Right lobe of liver (tissue), 6 donors: ENCODE results near the gene TREX2. TPM values are rescaled to one million over a fixed set of nuclear protein-coding genes. Genes with fewer than 3 reads are reported as not detected.

Source experiments
- ATAC-seq, 4 donors: fragments of 200-7000 bp; cut with Tn5 transposase; one replicate each; pipeline ENCODE4 v1.9.1; 2020; ENCODE audit warnings: mild to moderate bottlenecking in 4 of 4, moderate library complexity in 4 of 4
- DNase-seq, 3 donors: peaks; one replicate each; pipeline ENCODE4 v3.0.0-alpha.2; 2020
- H3K27ac ChIP-seq, 3 donors: fragments of 200-600 bp; one replicate each; pipeline ENCODE4 v1.8.0; 2022
- H3K27me3 ChIP-seq, 2 donors: fragments of 200-600 bp; one replicate each; pipeline ENCODE4 v1.8.0; 2022
- H3K36me3 ChIP-seq, 4 donors: fragments of 200-600 bp; sonication (generic) in 1 of 4; one replicate each; pipeline versions ENCODE4 v1.5.1 to v1.8.0; 2017 to 2022; ENCODE audit warnings: control low read depth in 1 of 4
- H3K4me1 ChIP-seq, 4 donors: fragments of 200-600 bp; sonication (generic) in 1 of 4; one replicate each; pipeline versions ENCODE4 v1.5.1 to v1.8.0; 2017 to 2022; ENCODE audit warnings: control low read depth in 1 of 4
- H3K4me3 ChIP-seq, 3 donors: fragments of 200-600 bp; one replicate each; pipeline ENCODE4 v1.8.0; 2022
- H3K9me3 ChIP-seq, 4 donors: fragments of 200-600 bp; sonication (generic) in 1 of 4; one replicate each; pipeline versions ENCODE4 v1.5.1 to v1.8.0; 2017 to 2022; ENCODE audit warnings: control low read depth in 1 of 4
- POLR2A ChIP-seq: fragments of 450-650 bp; IDR thresholded peaks from one replicate; pipeline ENCODE4 v1.6.1; 2017; ENCODE audit warnings: antibody characterized with exemption, mild to moderate bottlenecking
- WGBS: methylation state at CpG from one replicate; pipeline ENCODE4 v1.1.6; 2018; ENCODE audit warnings: low coverage, low lambda C conversion rate; ENCODE audit not compliant: insufficient coverage; ENCODE audit errors: missing lambda C conversion rate; 5-methylcytosine and 5-hydroxymethylcytosine counted together
- intact Hi-C, 2 donors: fragments of 100-400 bp; cut with DNase I; formaldehyde crosslinking; loops; one replicate each; pipeline versions ENCODE4 v1.11.2 to v1.14.1; 2022
- long read RNA-seq: library from polyadenylated mRNA; unstranded; transcript quantifications from one replicate; pipeline ENCODE4 v2.0.0, GENCODE V29; 2019
- total RNA-seq, 6 experiments: library from RNA; depleted of rRNA in 2 of 6; stranded (reverse); fragments of >200 nt in 2 of 6; fragmentation: NEBNext Ultra II Directional in 3 of 6; extraction: Animal tissue kit (Norgen Biotek cat#: 25700) in 3 of 6; gene quantifications; one replicate each; pipeline versions ENCODE4 v1.1.0 to v1.2.4, GENCODE V29; 2016 to 2023
- TF ChIP-seq, protein P1 (sequence below), 4 donors: fragments of 200-600 bp in 3 of 4; fragments of 450-650 bp in 1 of 4; IDR thresholded peaks; one replicate each; pipeline versions ENCODE4 v1.5.1 to v1.8.0; 2016 to 2022; ENCODE audit warnings: antibody characterized with exemption in 4 of 4, mild to moderate bottlenecking in 2 of 4
- donor health status: DM: no; HTN: yes; CAD: no.
- donor health status: DM: no; HTN: no; CAD: no.
- donor health status: DM: no; HTN: no; CAD: no.
- donor health status: DM: no; HTN: yes; CAD: no.
- donor health status: DM: no; HTN: yes; CAD: no.

The TREX2 gene, protein sequence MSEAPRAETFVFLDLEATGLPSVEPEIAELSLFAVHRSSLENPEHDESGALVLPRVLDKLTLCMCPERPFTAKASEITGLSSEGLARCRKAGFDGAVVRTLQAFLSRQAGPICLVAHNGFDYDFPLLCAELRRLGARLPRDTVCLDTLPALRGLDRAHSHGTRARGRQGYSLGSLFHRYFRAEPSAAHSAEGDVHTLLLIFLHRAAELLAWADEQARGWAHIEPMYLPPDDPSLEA
- under 1 TPM in 4 of 6 experiments, not detected in 2; 0.18 to 0.46 (median 0.23) TPM for total RNA-seq
- long read RNA-seq: 0 reads

DNA sequence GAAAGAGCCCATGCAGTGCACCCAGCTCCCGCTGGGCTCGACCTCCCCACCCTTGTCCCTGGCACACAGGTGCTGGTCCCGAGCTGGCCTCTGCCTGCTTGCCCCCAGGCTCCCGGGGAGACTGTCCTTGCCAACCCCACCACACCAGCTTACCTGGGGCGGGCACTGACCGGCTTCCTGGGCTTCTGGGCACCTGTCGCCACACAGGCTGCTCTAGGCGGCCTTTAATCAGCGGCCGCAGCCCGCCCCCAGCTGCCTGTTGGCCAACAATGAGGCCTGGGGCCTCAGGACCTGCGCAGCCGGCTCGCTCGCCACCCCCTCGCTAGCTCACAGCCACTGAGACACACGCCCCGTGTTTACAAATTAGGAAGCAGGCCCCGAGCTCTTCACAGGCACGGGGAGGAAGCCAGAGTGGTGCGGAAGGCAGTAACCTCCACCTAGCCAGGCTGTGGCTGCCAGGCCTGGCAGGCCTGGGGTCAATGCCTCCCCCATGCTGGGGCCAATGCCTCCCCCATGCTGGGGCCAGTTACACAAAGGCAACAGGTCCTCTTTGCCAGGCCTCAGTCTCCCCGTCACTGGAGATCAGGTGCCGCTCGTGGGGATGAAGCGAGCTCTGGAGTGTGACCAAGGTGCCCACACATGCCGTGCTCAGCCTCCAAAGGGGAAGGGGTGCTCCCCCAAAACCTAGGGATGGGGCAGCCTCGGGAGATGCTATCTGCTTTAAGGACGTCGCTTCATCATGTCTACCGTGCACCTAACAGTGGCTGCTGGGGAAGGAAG lies at the start of gene TREX2:
TSS of gene TREX2 (minus strand) at position 201 of the 780 bp plus-strand sequence. CDS start 626 bp downstream, outside the sequence.
- no peaks in the 10 kb centered on the region for H3K36me3 ChIP-seq
- no peaks in the 10 kb centered on the region for H3K27me3 ChIP-seq
- H3K9me3 ChIP-seq: no peaks in the 10 kb centered on the region
- H3K27ac ChIP-seq: no peak within 1 kb of the TSS
- intact Hi-C loops: no loop called here
- H3K4me3 ChIP-seq: no peak within 1 kb of the TSS
- H3K4me1 ChIP-seq: no peaks in the 10 kb centered on the region
- ATAC-seq: no peak
- WGBS: 80% methylated on average over 1 of the region's 30 CpGs
- TF ChIP-seq, protein P1, sequence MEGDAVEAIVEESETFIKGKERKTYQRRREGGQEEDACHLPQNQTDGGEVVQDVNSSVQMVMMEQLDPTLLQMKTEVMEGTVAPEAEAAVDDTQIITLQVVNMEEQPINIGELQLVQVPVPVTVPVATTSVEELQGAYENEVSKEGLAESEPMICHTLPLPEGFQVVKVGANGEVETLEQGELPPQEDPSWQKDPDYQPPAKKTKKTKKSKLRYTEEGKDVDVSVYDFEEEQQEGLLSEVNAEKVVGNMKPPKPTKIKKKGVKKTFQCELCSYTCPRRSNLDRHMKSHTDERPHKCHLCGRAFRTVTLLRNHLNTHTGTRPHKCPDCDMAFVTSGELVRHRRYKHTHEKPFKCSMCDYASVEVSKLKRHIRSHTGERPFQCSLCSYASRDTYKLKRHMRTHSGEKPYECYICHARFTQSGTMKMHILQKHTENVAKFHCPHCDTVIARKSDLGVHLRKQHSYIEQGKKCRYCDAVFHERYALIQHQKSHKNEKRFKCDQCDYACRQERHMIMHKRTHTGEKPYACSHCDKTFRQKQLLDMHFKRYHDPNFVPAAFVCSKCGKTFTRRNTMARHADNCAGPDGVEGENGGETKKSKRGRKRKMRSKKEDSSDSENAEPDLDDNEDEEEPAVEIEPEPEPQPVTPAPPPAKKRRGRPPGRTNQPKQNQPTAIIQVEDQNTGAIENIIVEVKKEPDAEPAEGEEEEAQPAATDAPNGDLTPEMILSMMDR (IDR thresholded peaks at IDR 0.05): no peak
- TF ChIP-seq POLR2A: no peak
- DNase-seq: peak in 1 of 3 donors; percentile 50

DNA sequence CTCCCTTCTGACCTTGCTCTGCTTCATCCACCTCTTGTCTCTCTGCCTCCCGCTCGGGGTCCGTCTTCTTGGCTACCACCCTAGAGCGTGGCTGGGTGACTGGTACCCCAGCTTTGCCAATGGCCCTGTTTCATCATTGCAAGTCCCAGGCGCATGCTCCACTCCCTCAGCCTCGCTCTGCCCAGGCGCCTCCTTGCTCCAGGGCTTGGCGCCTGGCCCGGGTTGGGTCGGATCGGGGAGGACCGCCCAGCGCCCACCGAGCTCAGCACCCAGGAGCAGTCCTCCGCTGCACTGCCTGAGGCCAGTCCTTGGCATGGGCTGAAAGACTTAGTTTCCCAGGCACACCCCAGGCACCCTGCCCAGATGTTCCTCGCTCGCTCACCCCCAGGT lies 49.5 kb upstream of the TREX2 start:
- no peak for DNase-seq
- Histone ChIP-seq H3K27me3 (no peaks in the 10 kb centered on the region), H3K4me3 (peak overlapping the region; percentile 18 to 26 (median 18)), H3K36me3 (no peaks in the 10 kb centered on the region), H3K27ac (no peak overlapping the region), H3K4me1 (no peaks in the 10 kb centered on the region), H3K9me3 (no peaks in the 10 kb centered on the region)
- TF ChIP-seq, protein P1 (IDR thresholded peaks at IDR 0.05): no peak
- no peak for TF ChIP-seq POLR2A
- no peak for ATAC-seq
- intact Hi-C loops: no loop called here
- WGBS: 38% methylated on average over 5 of the region's 17 CpGs

DNA sequence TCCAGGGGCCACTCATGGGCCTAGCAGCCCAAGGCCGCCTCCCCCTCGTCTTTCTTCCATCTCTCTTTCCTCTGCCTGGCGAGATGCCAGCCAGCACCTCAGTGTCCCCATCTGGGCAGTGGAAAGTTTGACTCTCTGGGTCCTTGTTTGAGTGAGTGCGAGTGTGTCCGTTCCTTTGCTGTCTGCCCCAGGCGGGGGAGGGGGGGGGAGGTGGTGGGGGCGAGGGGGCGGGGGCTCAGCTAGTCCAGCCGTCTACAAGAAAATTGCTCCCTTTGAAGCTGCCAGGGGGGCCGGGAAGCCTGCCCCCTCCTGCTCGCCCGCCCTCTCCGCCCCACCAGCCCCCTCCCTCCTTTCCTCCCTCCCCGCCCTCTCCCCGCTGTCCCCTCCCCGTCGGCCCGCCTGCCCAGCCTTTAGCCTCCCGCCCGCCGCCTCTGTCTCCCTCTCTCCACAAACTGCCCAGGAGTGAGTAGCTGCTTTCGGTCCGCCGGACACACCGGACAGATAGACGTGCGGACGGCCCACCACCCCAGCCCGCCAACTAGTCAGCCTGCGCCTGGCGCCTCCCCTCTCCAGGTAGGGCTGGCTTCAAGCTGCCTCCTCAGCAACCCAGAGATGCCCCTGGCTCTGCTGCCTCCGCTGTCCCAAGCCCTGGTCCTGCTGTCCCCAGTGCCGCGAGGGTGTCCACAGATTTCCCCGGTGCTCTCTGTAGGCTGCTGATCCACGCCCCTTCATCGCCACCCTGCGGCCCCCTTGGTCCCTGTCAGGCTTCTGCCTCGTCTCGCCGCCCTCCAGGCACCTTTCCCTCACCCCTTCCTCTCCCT lies 48.9 kb upstream of the TREX2 start, which contains the start of gene BGN:
TSS of gene BGN (plus strand) at position 440 of the 821 bp plus-strand sequence. CDS start 9,652 bp downstream, outside the sequence.
- intact Hi-C loops: no loop called here
- WGBS: 42% methylated on average over 22 of the region's 41 CpGs
- no peaks in the 10 kb centered on the region for H3K36me3 ChIP-seq
- H3K27ac ChIP-seq: no peak within 1 kb of the TSS
- no peaks in the 10 kb centered on the region for H3K9me3 ChIP-seq
- DNase-seq (peak in 1 of 3 donors; percentile 40), ATAC-seq (peak; percentile 18 to 53 (median 36))
- TF ChIP-seq, protein P1 (IDR thresholded peaks at IDR 0.05): peak in 3 of 4 donors; percentile 4 to 17 (median 7)
- no peak for TF ChIP-seq POLR2A
- H3K27me3 ChIP-seq: no peaks in the 10 kb centered on the region
- peak within 1 kb of the TSS; percentile 18 to 26 (median 18) for H3K4me3 ChIP-seq
- no peaks in the 10 kb centered on the region for H3K4me1 ChIP-seq

DNA sequence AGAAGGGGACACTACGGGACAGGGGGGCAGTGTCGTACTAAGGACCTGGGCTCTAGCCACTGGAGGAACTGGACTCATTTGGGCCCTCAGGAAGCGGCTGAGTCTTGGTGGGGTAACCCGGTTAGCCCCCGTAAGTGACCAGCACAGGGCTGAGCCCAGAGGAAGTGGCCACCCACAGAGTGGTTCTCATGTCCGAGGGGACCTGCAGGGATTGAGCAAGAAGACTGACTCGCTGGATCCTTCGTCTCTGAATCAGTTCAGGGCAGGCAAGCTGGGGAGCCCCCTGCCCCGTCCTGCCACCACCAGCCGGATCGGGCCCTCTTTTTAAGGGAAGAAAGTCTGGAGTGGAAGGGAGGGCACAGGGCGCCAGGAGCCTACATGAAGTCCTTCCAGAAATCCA lies 48.2 kb upstream of the TREX2 start:
- H3K36me3 ChIP-seq: no peaks in the 10 kb centered on the region
- no peak overlapping the region for H3K27ac ChIP-seq
- DNase-seq (no peak), ATAC-seq (no peak)
- intact Hi-C loops: no loop called here
- H3K9me3 ChIP-seq: no peaks in the 10 kb centered on the region
- TF ChIP-seq POLR2A: no peak
- TF ChIP-seq, protein P1 (IDR thresholded peaks at IDR 0.05): no peak
- 56% methylated on average over 2 of the region's 12 CpGs for WGBS
- H3K4me1 ChIP-seq: no peaks in the 10 kb centered on the region
- no peak overlapping the region for H3K4me3 ChIP-seq
- no peaks in the 10 kb centered on the region for H3K27me3 ChIP-seq
